HG03354 (cell line): ENCODE data around the gene PHYHD1.
A peak's percentile ranks its signal among the peaks of the same experiment; 100 is the strongest.
"Not testable (repeated sequence)": the region's sequence is repeated elsewhere in the genome, so short reads cannot be mapped to it uniquely, and the experiment has no call there.

Experiments used
- ATAC-seq: cut with Tn5 transposase; IDR thresholded peaks from one replicate; pipeline ENCODE4 v1.9.1; 2021; ENCODE audit warnings: mild to moderate bottlenecking; ENCODE audit not compliant: unreplicated experiment, poor library complexity, severe bottlenecking

PHYHD1 gene

GRCh38 chr9:128947277-128947526, 26.4 kb downstream of the PHYHD1 start:
- no peak for ATAC-seq

GRCh38 chr9:128947527-128948301, 26.9 kb downstream of the PHYHD1 start, which contains the start of the genes DOLK and NUP188:
TSS of gene DOLK (minus strand) at chr9:128947603. CDS start at chr9:128947303, 300 bp downstream.
TSS of gene NUP188 (plus strand) at chr9:128947699. CDS start at chr9:128947720, 21 bp downstream.
- peak; percentile 84 for ATAC-seq

DNA sequence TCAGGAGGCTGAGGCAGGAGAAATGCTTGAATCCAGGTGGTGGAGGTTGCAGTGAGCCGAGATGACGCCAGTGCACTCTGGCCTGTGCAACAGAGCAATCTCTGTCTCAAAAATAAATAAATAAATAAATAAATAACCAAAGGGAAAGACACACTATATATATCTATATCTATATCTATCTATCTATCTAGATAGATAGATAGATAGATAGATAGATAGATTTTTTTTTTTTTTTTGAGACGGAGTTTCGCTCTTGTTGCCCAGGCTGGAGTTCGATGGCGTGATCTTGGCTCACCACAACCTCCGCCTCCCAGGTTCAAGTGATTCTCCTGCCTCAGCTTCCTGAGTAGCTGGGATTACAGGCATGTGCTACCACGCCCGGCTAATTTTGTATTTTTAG, 40.6 kb downstream of the PHYHD1 start:
- ATAC-seq = not testable (repeated sequence)

DNA sequence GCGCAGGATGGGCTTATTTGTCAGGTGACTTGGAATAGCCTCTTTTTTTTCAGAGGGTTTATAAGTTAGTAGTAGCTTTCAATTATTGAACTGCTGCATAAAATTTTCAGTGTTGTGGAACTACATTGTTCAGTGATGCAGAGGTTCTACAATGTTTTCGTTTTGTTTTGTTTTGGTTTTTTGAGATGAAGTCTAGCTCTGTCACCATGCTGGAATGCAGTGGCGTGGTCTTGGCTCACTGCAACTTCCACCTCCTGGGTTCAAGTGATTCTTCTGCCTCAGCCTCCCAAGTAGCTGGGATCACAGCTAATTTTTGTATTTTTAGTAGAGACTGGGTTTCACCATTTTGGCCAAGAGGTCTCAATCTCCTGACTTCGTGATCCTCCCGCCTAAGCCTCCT, 48.7 kb downstream of the PHYHD1 start:
- no peak for ATAC-seq

GRCh38 chr9:128972956-128973355, 52.2 kb downstream of the PHYHD1 start:
- no peak for ATAC-seq

DNA sequence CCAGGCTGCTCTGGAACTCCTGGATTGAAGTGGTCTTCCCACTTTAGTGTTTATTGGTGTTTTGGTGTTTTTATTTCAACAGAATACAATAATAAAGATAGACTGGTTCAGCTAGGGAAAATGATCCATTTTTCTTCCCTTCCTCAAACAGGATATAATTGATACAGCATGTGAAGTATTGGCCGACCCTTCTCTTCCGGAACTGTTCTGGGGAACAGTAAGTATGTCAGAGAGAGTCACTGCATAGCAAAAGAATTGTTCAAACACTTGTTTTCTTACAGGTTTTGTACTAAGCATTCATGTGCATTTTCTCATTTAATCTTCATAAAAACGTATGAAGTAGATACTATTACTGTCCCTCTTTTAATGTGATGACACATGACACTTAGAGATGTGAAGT, 58.3 kb downstream of the PHYHD1 start:
- no peak for ATAC-seq

DNA sequence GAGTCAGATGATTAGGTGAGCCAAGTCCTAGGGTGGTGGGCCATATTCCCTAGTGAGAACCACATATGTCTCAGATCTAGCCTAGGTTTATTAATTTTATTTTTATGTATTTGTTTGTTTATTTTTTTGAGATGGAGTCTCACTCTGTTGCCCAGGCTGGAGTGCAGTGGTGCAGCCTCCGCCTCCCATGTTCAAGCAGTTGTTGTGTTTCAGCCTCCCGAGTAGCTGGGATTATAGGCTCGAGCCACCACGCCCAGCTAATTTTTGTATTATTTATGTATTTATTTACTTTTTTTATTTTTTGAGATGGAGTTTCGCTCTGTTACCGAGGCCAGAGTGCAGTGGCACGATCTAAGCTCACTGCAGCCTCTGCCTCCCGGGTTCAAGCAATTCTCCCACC, 62.8 kb downstream of the PHYHD1 start:
- ATAC-seq = no peak

DNA sequence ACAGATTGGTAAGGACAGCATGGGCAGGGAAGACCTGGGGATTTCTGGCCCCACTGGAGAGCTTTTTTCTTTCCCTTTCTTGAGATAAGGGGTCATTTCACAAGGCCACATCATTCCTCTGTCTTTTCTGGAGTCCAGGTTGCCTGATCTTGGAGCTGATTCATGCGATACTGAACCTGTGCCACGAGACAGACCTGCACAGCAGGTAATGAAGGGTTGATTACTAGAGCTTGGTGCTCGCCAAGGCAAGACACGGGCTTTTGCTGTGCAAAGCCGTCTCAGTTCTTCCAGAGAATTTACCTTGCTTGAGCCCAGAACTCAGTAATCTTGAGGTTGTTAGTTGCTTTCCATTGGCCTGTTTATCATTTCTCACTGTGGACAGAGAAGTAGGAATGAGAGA, 65.9 kb downstream of the PHYHD1 start:
- no peak for ATAC-seq

DNA sequence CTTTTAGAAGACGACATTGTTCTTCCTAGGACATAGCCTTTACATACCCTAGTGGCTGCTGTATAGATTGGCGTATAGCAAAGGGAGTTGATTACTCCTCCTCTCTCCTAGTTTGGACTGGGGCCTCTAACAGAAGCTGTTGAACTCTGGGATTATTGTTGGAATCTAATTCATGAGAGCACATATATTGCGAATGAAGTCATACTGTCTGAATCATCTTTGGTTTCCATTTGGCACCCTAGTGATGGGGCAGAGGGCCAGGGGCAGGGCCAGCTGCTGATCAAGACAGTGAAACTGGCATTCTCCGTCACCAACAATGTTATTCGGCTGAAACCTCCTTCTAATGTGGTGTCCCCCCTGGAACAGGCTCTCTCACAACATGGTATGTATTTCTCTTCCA, 67.0 kb downstream of the PHYHD1 start:
- no peak for ATAC-seq
